Inflammatory macrophage treated with lipopolysaccharide for 1 hour (primary cell): ENCODE results near the gene GMPR.
"Not testable (repeated sequence)": the region's sequence is repeated elsewhere in the genome, so short reads cannot be mapped to it uniquely, and the experiment has no call there.

ENCODE experiments used
- DNase-seq, 2 donors: peaks; one replicate each; pipeline ENCODE4 v3.0.0-alpha.2; 2020 to 2022

The GMPR gene

DNA sequence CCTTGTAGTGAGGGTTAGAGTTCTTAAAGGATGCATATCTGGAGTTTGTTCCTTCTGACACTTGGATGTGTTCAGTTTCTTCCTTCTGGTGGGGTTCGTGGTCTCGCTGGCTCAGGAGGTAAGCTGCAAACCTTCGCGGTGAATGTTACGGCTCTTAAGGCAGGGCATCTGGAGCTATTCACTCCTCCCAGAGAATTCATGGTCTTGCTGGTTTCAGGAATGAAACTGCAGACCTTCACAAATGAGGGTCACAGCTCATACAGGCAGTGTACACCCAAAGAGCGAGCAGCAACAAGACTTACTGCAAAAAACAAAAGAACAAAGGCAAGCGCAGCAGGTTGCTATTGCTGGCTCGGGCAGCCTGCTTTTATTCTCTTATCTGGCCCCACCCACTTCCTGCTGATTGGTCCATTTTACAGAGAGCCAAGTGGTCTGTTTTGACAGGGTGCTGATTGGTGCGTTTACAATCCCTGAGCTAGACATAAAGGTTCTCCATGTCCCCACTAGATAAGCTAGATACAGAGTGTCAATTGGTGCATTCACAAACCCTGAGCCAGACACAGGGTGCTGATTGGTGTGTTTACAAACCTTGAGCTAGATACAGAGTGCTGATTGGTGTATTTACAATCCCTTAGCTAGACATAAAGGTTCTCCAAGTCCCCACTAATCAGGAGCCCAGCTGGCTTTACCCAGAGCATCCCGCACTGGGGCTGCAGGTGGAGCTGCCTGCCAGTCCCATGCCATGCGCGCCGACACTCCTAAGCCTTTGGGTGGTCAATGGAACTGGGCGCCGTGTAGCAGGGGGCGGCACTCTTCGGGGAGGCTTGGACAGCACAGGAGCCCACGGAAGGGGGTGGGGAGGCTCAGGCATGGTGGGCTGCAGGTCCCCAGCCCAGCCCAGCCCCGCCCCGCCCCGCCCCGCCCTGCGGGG is 12.0 kb upstream of the GMPR start:
- DNase-seq, result not testable (repeated sequence)

DNA sequence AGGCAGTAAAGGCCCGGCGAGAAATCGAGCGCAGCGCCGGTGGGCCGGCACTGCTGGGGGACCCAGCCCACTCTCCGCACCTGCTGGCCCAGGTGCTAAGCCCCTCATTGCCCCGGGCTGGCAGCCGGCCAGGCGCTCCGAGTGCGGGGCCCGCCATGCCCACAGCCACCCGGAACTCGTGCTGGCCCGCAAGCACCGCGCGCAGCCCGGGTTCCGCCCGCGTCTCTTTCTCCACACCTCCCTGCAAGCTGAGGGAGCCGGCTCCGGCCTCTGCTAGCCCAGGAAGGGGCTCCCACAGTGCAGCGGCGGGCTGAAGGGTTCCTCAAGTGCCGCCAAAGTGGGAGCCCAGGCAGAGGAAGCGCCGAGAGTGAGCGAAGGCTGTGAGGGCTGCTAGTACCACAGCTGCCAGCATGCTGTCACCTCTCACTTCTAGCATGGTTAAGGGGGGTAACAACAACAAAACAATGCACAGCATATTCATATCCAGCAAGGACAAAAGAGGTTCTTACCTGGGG is 11.3 kb upstream of the GMPR start:
- no peak for DNase-seq

DNA sequence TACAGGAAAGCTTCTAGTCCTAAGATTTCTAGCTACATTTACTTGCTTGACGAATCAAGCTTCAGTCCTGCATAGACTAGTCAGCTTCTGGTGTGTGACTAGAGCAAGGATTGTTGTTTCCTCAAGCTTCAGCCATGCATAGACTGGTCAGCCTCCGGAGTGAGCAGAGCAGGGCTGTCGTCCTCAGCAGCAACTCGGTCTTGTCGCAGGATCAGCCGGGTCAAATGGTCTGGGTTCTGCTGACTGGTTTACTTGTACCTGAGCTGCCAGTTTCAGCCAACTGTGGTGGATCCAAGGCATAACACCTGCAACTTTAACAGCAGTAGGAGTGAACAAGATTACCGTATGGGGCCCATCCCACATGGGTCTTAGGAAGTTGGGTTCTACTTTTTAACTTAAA is 10.8 kb upstream of the GMPR start:
- no peak for DNase-seq

DNA sequence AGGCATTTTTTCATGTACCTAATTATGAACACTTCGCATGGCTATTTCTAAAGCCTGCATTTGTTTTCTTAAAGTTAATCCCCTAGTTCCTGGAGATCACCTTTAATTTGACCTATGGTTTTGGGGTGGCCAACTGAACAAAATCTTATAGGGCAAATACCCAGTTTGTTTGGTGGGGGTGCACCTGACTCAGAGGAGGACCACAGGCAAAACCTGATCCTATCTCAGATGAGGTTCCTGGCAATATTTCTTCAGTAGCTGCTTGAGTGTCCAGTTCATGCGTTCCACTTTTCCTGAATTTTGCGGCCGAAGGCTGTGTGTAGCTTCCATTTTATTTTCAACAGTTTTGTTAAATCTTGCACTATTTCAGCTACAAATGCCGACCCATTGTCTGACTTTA is 10.3 kb upstream of the GMPR start:
- DNase-seq, result no peak

DNA sequence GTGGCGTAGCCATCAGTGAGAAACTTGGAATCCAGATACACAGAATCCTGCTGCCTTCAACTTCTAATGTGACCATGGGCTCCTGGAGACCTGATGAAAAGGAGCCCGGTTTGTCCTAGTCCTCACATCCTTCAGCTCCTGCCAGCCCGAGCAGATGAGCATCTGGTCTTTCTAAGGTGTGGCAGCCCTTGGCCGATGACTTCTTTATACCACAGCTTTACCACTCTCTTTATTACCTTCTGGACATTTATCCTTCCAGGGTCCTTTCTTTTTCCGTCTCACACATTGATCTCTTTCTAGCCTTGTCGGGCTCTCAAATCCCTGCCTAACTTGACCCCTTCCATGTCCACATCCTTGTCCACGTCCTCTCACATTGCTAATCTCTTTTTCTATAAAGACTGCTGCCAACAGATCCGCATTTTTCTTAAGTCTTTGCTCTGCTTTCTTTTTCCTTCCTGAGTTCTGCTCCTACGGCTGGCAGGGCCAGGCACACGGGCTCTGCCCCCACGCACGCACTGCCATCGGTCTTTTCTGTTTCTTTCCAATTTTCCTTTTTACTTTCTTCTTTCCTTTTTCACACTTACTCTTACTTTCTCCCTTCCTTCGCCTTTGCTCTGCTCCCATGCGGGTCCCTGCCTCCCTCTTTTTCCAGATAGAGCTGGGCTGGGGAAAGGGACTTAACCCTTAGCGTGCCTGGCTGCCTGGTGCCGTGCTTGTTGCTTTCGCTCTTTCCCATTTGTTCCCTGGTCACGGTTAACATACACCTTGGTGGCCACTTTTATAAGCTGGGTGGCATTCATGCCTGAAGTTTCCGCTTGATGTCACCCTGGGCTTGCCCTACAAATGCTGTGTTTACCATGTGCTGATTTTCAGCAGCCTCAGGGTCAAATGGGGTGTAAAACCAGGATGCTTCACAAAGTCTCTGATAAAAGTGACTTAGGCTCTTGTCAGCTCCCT is 9.4 kb upstream of the GMPR start:
- peak in 1 of 2 donors; percentile 31 for DNase-seq

DNA sequence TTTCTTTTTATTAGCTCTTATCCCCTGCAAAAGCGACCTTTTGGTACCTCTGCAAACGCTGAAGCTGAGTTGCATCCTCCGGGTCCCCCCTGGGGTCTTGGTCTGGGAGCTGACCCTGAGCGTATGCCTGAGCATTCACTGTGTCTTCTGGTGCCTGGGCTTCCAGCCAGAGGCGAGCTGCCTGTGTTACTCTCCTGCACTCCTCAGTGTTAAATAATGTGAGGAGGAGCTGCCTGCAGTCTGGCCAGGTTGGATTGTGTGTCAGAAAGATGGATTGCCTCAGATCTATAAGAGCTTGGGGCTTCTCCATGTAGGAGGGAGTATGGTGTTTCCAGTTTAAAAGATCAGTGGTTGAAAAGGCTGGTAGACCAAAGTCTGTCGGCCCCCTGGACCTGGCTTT is 8.7 kb upstream of the GMPR start:
- DNase-seq, result no peak

DNA sequence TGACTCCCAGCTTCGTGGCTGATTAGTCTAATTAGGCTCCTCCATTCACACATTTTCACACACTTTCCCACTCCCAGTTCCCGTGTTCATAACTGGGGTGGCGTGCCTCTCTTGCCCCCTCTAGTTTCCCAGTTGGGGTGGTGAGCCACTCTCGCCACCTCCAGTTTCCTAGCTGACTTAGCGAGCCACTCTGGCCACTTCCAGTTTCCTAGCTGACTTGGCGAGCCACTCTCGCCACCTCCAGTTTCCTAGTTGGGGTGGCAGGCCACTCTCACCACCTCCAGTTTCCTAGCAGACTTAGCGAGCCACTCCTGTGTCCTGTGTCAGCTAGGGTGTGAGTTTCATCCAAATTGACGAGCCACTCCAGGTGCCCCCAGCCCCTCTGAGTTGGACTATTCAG is 7.4 kb upstream of the GMPR start:
- peak; percentile 49 to 54 for DNase-seq

DNA sequence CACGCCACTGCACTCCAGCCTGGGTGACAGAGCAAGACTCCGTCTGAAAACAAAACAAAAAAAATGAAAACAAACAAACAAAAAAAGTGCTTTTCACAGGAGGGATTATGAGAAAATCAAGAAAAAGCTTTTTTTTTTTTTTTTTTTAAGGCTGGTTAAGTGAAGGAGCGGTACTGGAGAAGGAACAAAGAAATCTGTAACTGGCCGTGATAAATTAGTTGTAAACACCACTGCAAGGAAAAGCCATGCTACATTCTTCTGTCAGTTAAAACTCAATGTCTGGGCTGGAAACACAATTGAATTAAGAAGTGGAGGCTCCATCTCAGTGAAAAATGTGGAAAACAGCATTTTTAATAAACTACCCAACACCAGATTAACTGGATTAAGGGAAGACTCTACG is 6.3 kb upstream of the GMPR start:
- DNase-seq, result no peak

DNA sequence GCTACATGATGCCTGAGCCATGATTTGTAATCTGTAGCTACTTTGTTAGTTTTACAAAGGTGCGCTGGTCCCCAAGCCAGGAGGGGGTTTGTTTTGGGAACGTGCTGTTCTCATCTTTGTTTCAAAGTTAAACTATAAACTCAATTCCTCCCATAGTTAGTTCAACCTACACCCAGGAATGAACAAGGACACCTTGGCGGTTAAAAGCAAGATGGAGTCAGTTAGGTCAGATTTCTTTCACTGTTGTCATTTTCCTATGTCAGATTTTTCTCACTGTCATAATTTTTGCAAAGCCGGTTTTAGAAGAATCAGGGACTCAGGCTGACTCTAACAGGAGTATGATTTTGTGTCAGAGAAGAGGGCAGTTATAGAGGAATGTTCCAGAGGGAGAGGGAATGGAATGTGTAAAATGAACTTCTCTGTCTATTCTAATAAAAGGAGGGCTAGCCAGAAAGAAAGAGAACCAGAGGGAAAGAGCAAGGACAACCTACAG is 2.3 kb upstream of the GMPR start:
- no peak for DNase-seq

DNA sequence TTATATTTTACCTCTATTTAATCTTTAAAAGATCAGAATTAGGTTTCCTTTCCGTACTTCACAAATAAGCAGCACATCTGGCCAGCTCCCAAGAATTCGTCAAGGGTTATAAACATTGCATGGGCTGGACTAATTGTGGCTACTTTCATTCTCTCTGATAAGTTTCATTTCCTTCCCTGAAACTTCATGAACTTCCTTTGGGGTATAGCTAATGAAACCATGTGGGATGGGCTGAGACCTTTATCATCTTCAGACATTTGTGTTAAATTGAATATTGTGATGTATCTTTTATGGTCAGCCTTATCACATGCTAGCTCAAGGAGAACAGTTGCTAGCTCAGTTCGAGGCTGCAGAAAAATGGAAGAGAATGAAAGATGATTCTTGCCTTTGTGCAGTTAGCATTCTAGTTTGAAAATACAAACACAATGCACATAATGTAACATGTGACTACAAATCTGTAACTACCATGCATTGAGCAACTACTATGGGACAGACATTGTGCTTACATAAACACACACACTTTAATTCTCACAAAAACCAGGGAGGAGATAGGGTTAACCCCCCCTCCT is 1.7 kb upstream of the GMPR start:
- DNase-seq, result peak; percentile 61 to 81

DNA sequence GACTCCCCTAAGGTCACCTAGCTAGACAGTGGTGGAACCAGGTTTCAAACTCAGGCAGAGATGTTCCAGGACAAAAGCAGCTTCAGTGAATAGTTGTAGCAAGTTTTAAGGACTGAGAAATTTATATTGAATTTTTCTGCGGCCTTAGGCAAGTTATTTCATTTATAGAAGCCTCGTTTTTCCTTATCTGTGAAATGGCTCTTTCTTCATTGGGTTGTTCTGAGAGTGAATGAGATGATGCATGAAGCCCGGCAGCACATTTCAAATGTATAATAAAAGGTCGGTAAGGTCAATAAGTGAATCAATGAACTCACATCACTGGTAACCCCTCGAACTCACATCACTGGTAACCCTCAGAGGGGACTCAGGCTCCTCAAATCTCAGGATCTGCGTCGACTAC is 1.1 kb upstream of the GMPR start:
- DNase-seq, result no peak

DNA sequence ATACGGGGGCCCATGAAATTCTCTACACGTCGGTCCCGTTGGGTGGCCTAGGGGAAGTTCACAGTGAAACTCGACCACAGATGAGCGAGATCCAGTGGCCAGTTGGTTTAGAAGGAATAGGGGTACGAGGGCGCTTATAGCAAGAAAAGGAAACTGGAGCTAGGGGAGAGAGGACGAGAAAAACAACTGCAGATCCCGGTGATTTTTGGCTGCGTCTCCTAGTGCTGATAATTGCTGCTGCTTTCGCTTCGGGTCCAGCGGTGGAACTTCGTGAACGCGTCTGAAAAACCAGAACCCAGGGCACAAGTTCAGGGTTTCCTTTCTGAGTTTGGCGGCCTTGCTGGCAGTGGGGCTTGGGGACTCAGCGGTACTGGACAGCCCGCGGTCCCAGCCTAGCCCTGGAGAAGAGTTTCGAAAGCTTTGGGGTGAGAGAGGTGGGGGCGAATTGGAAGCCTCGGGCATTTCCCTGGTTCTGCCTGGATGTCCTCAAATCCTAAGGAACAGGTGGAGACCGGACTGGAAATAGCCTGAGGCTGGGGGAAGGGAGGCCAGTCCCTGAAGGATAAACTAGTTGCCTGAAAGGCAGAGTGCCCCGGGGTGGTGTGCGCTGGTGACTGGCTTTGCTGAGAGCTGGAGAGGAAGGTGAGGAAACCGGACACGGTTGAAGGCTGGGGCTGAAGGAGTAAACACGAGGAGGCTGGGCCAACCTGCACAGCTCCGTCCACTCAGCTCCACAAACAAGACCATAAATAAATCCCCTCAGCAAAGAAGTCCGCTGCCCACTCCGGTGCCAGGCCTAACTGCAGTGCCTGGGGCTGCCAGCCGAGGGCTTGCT is 793 bp downstream of the GMPR start:
- peak; percentile 5 to 32 for DNase-seq

DNA sequence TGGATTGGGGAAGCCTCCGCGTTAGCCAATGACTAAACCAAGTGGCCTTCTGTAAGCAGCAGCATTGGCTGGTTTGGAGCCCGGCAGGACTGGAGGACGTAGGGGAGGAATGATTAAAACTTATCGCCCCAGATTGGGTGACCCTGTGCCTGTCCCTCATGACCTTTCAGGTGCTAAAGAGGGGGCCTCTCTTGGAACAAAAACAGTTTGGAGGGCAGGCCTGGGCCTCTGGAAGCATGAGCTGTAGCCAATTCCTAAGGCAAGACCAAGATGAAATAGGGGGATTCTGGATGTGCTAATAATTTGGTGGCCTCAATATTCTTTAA is 1.4 kb downstream of the GMPR start:
- peak; percentile 72 to 82 for DNase-seq

DNA sequence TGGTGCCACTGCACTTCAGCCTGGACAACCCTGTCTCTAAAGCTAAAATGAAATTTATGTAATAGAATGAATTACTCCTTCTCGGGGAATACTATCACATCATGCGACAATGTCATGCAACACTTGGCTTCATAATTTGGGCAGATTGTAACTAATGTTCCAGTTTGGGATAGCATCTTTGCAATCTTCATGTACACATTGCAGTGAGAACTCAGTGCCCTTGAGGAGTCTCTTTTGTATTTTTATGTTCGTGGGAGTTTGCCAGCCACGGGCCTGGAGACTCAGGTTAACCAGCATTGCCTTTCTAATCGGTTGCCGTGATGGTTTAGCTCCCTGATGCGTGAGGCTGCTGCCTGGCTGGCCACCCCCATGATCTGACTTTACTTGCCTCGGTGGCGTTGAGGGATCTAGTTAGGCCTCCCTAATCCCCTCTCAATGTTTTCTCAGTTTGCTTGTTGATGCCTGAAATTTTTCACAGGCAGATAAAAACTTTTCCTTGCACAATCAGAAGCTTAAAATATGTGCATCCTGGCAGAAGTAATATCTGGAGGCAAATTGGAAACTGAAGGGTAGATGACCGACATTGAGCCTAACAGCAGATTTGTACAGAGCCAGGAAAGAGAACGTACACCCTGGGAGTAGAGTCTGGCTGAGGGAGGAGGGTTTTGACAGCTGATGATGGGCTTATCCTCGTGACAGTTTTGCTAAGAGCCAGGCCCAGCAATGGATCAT is 2.4 kb downstream of the GMPR start:
- no peak for DNase-seq

DNA sequence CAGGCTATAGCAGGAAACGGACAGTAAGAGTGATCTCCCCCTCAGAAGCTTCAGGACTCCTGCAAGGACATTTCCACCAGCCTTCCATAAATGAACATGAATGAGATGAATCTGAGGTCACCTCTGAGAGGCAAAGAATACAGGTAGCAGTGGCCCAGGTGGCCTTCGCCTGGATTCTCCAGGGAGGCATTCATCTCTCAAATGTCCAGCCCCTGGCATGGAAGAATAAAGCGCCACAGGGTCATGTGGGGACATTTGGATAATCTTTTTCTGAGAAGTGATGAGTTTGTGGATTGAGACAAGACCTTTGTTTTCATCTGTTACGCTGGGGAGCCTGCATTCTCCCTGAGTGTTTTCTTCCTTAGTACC is 2.9 kb downstream of the GMPR start:
- no peak for DNase-seq

DNA sequence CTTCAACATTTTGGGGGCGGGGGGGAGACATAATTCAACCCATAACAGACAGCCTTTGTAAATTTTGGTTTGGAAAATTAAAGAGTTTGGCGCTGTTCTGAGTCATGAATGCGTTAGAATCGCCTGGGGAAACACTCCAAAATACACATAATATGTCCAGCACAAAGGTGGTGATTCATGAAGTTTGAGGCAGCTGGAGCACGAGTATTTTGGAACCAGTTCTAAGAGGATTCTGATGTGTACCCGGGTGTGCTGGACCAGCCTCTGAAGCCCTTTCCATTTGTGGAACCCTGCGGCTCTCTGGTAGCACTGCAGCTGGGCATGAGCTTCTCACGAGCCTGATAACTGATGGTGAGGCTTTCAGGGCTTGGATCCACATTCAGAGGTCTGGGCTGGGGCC is 4.7 kb downstream of the GMPR start:
- no peak for DNase-seq

DNA sequence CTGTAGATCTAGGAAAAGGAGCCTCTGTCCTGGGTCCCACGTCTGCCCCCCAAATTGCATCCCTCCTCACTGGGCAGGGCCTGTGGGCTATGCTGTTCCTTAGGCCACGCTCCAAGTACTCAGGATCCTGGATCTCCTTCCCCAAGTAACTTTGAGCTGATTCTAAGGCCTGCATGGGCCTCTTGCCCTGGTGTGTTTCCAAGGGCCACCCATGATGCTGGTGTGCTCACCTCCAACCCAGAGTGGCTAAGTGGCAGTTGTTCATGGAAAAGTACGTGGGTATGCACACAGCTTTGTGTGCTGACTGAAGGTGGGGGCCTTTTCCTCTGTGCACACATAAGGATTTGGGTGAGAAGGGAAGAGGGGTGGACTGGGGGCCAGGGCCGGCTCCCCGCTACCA is 5.3 kb downstream of the GMPR start:
- no peak for DNase-seq

DNA sequence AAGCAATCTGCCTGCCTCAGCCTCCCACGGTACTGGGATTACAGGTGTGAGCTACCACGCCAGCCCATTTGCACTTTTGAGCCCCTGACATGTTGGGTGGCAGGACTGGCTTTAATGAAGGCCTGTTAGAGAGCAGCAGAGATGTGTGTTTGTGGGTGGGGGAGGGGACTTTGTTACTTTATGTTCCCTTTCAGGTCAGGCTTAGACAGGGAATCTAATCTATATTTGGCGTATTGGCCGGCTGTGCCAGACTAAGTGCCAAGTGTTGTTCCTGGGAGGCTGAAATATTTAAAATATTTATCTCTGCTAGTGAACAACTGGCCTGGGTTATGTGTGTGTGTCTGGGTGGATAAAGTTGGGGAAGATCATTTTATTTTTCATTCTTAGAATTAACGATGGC is 6.1 kb downstream of the GMPR start:
- DNase-seq, result no peak

DNA sequence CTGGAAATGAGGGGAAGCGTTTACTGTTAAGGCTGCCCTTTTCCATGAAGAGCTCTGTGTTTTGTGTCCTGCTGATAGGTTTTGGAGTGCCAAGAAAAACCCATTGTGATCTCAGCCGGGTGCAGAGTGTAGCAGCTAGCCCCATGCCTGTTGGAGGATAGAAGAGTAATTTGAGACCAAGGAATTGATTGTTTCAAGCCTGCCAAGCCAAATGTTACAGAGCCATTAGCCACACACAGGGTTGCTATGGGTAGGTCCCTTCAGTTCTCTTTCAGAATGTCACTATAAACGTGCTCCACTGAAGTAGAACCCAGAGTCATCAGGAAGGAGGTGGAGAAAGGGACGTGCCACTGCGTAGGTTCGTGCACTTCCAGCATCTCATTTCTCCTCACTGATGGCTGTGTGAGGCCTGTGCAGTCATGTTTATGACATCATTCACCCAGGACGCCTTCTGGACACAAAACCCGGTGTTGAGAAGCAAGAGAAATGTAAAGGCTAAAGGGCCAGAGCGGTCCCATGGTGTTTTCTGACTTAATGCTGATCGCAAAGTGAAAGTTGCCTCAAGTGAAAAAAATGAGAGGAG is 6.6 kb downstream of the GMPR start:
- DNase-seq, result no peak

DNA sequence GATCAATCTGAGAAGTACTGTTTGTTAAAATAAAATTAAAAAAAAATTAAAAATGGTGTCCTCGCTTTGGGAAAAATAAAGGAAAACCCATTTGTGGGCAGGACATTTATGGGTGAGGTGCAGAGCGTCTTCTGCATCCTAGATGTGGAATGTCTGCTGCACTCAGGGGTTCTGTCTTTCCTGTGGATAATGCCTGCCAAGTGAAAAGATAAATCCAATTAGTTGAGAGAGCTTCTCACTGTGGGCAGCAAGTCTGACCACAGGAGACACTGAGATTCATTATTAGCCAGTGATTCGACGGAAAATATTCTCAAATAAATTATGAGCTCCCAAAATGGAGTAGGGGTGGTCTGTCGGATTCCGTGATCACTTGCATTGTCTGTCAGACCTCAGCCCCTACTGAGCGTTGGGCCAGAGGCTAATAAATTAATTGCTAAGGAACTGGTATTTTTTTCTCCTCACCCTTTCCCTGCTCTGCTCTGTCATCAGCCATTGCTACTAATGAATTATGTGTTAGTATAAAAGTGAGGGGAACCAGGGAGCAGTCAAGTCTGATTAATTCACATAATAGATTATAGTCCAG is 10.0 kb downstream of the GMPR start:
- DNase-seq, result no peak

DNA sequence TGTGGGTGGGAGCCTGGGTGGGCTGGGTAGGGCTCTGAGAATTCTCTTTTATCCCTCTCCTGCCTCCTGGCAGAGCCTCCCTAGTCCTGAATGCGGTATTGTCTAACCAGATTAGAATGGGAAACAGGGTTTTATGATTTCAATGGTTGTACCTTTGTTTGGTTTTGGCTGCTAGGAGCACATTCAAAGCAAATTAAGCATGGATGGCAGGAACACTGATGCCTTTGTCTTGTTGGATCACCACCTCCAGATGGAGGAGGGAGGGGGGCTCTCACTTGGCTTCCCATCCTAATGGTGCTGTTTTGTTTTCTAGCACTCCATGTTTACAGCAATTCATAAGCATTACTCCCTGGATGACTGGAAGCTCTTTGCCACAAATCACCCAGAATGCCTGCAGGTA is 11.6 kb downstream of the GMPR start:
- no peak for DNase-seq
